HL-60/S4 (cell line): ENCODE results near the gene PPP1R18.

Experiments used
- in situ Hi-C: fragments of 300-500 bp; cut with MboI; formaldehyde crosslinking; loops from 2 replicates; pipeline ENCODE4 v1.14.3; 2022; ENCODE audit warnings: low sequenced_read_pairs

Gene PPP1R18

GRCh38 chr6:30691208-30691847, 4.9 kb upstream of the PPP1R18 start:
- in situ Hi-C loops = no loop called here

DNA sequence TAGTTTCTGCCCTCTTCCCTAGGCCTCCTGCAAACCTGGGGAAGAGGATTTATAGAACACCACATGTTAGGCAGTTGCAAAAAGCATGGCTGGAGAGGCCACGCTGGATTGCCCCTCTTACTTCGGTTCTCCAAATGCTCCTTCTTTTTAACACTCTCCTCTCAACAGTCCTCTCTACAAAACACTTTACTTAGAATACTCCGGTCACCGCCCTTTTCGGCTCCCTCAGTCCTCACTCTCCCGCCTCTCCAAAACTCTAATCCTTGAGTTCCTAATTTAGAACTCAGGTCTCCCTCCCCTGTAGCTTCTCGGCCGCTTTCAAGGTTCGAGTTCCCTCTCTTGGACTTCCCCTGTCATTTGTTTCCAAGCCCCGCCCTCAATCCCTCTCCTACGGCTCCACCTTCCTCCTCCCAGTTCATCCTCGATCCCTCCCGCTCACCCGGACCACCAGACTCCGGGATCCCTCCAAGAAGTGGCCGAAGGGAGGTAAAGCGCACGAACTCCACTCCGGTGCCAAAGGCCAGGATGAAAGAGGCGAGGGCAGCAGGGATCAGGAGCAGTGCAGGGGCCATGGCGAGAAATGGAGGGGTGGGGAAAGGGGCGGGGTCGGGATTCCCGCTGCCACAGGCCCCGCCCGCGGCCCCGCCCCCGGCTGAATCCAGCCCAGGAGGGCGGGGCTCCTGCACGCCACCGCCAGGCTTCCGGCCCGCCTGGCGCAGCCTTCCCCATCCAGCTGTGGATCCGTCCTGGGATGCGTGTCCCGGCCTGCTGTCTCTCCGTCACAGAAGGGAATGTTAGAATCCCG, 4.2 kb upstream of the PPP1R18 start, which contains the start of gene NRM:
NRM (minus strand) TSS at position 582 of the 805 bp plus-strand sequence; CDS start at position 572, 10 bp downstream.
- in situ Hi-C loops = no loop called here

DNA sequence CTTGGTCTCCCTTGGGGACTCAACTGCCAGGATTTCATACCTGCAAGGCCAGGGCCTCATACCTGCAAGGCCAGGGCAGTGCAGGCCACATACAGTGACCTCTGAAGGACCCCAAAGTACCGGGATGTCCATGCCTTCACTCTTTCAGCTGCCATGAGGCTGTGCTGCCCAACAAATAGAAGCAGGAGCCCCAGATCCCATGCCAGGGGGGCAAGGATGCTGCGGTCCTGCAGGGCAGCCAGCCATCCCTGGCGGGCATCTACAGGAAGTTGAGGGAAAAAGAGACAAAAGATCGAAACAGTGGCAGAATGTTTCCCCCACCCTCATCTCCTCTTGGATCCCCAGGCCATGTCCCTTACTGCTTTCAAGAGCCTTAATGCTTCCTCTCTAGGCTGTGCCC, 3.5 kb upstream of the PPP1R18 start:
- in situ Hi-C loops = no loop called here

GRCh38 chr6:30689022-30689865, 2.8 kb upstream of the PPP1R18 start:
- in situ Hi-C loops = no loop called here

DNA sequence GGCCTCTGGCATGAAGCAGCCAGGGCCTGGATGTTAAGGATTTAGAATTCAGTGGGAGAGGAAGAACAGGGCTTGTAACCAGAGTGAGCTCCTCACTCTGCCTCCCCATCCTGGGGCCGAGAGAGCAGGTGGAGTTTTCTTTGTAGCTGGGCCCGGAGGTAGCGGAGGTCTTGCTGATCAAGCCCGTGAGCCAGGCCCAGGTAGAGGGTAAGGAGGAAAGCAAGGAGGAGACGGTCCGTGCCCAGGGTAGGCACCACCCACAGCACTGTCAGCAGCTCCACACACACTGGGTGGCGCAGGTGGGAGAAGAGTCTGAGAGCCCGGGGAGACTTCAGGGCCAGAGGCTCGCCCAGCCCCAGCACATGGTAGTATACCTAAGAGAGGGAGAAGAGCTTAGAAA, 2.1 kb upstream of the PPP1R18 start:
- in situ Hi-C loops = no loop called here

- in situ Hi-C loops = no loop called here
Measured at GRCh38 chr6:30687659-30688431, 1.4 kb upstream of the PPP1R18 start.

- in situ Hi-C loops = no loop called here
Measured at GRCh38 chr6:30686908-30687658, 638 bp upstream of the PPP1R18 start.

- in situ Hi-C loops = no loop called here
Measured at GRCh38 chr6:30685157-30686008, 1.1 kb downstream of the PPP1R18 start.

- in situ Hi-C loops = loop anchor here (5.0 kb wide), 1 partner anchor 33 kb away; the partner anchor contains the start of gene MDC1
Measured at GRCh38 chr6:30684386-30685156, 1.9 kb downstream of the PPP1R18 start.

DNA sequence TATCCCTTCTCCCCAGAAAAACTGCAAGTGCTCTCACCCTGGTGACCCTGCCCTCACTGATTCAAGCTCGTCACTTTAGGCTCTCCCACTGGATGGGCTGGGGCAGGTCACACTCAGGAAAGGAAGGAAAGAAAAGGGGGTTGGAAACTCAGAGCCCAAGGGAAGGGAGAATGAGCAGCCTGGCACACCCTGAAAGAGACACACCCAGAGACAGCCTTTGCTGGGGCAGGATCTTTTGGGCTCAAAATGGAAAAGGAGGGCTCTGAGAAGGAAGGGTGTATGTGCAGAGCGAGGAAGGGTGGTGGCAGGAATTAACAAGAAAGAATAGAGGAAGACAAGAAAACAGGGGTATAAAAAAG, 2.5 kb downstream of the PPP1R18 start:
- in situ Hi-C loops = loop anchor here (5.0 kb wide), 1 partner anchor 33 kb away; the partner anchor contains the start of gene MDC1

DNA sequence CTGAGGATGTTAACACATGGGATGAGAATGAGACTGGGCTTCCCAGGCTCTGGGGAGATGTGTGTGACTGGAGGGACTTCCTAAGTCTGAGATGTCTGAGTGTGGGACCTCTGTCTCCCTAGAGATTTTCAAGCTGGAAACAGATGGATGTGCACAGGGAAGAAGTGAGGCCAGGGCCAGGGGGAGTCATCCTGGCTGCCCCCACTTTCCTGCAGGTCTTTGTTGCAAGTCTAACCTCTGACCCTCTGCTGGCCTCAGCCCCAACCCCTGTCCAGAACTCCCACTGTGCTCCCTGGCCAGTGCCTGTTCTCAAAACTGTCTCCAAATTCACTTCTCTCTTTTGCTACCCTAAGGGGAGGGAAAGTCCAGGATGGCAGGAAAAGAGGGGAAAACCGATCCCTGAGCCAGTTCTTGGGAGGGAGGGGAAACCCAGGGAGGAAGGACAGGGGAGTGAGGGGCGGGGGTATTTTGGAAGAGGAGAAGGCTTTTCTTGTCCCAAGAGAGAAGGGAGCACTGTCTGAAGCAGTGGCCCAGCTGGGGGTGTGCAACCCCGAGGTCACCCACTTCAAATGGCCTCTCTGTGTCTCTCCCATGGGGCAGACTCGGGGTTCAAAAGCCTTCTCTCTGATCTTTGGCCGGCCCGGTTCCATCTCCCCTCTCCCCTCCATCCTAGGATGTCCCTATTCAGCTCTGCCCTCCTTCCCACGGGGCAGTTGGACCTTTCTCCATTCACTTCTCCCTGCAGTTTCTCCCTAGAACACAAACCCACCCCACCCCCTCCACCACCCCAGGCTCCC, 3.1 kb downstream of the PPP1R18 start:
- in situ Hi-C loops = loop anchor here (5.0 kb wide), 1 partner anchor 34 kb away; the partner anchor contains the start of gene MDC1

DNA sequence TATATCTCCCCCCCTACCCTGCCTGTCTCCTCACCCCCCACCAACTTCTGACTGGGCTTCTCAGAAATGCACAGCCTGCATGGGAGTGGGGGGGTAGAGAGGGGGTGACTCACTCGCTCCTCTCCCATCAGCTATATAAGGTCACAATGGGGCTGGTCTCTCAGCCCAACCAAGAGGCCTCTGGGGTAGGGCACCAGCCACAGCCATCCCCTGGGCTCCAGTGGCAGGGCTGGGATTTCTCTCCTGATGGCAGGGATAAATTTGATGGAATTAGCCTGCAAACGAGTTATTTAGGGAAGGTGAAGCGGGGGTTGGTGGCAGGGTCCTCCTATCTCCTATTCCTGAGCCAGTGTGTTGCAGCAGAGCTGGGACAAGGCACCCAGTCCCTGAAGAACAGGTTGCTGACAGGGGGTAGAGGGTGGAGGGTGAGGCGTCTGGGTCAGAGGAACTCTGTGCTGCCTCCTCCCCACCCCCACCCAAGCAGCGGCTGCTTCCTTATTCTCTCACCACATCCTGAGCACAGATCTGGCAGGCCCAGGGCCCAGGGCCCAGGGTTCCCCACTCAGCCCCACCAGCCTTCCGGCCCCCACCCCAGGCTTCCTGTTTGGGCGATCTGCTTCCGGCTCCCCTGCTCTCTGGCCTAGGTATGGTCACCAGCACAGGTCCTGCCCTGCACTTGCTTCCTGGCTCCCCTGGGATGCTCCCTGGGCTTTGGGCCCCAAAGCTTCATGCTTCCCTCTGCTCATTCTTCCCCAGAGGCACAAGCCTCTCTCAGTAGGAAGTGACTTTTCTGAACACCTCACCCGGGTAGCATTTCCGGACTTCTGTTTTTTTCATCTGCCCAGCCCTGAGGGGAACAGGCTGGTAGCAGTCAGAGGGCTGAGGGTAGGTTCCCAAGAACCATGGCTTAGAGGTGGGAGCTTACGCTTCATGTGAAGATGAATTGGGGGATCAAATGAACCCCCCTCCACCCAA, 4.0 kb downstream of the PPP1R18 start:
- in situ Hi-C loops = loop anchor here (5.0 kb wide), 1 partner anchor 35 kb away; the partner anchor contains the start of gene MDC1

DNA sequence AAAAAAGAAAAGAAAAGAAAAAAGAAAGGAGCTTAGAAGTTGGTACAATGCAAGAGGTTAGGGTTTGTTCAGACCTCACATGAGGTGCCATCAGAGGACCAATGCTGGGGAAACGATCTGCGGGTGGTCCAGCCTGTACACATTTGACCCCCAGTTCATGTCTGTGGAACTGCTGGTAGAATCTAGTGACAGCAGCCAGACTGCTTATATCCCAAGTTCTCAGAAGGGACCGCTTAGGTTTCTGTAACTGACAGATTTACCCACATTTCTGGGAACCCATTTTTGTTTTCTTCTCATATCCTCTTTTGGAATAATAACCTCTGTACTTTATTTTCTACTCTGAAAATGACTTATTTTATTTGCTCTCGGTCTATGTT, 4.7 kb downstream of the PPP1R18 start:
- in situ Hi-C loops = loop anchor here (5.0 kb wide), 1 partner anchor 36 kb away; the partner anchor contains the start of gene MDC1

- in situ Hi-C loops = loop anchor here (5.0 to 10.0 kb wide), 2 partner anchors 37 to 195 kb away; partner anchors contain the start of genes HLA-E and MDC1
Measured at GRCh38 chr6:30679765-30680535, 6.5 kb downstream of the PPP1R18 start.
